Gastroesophageal sphincter (tissue), 3 donors: Measurements from ENCODE around the gene PCDHGA10.

ENCODE experiments used
- CTCF ChIP-seq, 4 experiments: fragments of 200-600 bp in 2 of 4; fragments of 450-650 bp in 2 of 4; sonication (generic) in 1 of 4; IDR thresholded peaks; one replicate each; pipeline ENCODE4 v1.5.1; 2017 to 2019; ENCODE audit warnings: antibody characterized with exemption in 4 of 4, mild to moderate bottlenecking in 2 of 4, moderate library complexity in 2 of 4
- POLR2AphosphoS5 ChIP-seq: sonication (generic); formaldehyde crosslinking; IDR thresholded peaks from one replicate; pipeline ENCODE4 v1.6.1; 2017; ENCODE audit warnings: antibody characterized with exemption

- TF ChIP-seq CTCF (IDR thresholded peaks at IDR 0.05): no peak
- TF ChIP-seq POLR2AphosphoS5: no peak
Measured at GRCh38 chr5:141434006-141434405, 21.2 kb downstream of the PCDHGA10 start.
